ENCODE measurements around the gene GOLGA6L4. TPM values are rescaled to one million over a fixed set of nuclear protein-coding genes. Genes with fewer than 3 reads are reported as not detected.
"Not testable (repeated sequence)": the region's sequence is repeated elsewhere in the genome, so short reads cannot be mapped to it uniquely, and the experiment has no call there.

GOLGA6L4 gene, protein sequence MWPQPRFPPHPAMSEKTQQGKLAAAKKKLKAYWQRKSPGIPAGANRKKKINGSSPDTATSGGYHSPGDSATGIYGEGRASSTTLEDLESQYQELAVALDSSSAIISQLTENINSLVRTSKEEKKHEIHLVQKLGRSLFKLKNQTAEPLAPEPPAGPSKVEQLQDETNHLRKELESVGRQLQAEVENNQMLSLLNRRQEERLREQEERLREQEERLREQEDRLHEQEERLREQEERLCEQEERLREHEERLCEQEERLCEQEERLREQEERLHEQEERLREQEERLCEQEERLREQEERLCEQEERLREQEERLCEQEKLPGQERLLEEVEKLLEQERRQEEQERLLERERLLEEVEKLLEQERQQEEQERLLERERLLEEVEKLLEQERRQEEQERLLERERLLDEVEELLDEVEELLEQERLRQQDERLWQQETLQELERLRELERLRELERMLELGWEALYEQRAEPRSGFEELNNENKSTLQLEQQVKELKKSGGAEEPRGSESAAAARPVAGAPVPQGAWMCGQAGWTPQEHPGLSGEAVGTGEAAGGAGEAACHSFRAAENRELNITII
- 1 to 10 TPM in 1 of 2 experiments, under 1 TPM in 1; 0.92 to 1.6 TPM for total RNA-seq

DNA sequence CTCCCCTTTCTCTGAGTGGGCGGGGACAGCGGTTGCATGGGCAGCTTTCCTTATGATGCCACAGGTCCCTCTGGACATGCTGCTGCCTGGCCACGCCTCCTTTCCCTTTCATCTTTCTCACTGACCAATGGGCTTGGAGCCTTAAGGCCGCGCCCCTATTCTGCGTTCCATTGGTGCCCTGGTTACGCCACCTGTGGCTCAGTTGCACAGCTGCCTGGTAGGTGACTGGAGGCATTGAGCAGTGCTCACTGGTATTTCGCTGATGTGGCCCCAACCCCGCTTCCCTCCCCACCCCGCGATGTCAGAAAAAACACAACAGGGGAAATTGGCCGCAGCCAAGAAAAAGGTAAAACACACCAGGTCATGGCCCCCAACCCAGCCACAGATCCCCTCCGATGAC is at the start of gene GOLGA6L4:
Gene GOLGA6L4 (plus strand): TSS at position 201 of the 400 bp plus-strand sequence. CDS start 62 bp downstream, at position 263.
- H3K4me1 Mint-ChIP-seq (ENCODE audit: low read depth); H3K9me3 Mint-ChIP-seq; DNase-seq; intact Hi-C loops (cut with micrococcal nuclease); H3K27ac Mint-ChIP-seq; H3K4me3 Mint-ChIP-seq; POLR2A ChIA-PET; H3K27me3 Mint-ChIP-seq; CTCF ChIA-PET; H3K36me3 Mint-ChIP-seq: not testable (repeated sequence)

DNA sequence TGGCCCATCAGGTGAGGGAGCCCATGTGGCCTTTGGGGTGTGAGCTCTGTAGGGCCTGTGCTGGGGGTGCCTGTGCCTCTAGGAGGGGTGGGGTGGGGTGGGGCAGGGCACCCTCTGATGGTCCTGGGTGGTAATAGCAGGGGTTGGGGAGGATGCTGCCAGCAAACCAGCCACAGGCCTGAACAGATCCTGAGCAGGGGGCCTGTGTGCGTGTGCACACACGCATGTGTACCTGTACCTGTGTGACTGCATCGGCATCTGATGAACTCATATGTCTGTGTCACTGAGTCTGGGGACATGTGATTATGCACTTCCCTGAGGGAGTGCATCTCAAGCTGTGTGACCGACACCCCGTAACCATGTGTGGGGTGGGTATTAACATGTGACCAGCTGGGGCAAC is 42.6 kb upstream of the GOLGA6L4 start:
- H3K4me3 Mint-ChIP-seq; H3K4me1 Mint-ChIP-seq (ENCODE audit: low read depth); H3K27me3 Mint-ChIP-seq; H3K9me3 Mint-ChIP-seq; POLR2A ChIA-PET; DNase-seq; intact Hi-C loops (cut with micrococcal nuclease); CTCF ChIA-PET; H3K27ac Mint-ChIP-seq; H3K36me3 Mint-ChIP-seq: not testable (repeated sequence)

DNA sequence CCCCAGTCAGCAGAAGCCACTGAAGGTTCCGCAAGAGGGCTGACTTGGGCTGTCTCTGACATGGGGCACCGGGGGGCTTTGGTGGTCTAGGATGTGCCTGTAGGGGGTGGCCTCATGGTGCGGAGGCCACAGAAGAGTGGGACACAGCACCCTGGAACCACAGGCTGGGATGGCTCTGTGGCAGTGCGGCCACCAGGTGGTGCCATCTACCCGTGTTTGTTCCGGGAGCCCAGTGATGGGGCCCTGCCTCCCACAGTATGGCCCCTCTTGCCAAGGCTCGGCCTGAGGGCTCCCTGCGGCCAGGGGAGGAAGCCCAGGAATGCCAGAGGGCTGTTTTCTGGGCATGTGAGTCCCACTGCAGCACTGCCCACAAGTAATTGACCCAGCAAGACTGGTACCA is 40.0 kb upstream of the GOLGA6L4 start:
- POLR2A ChIA-PET; H3K4me1 Mint-ChIP-seq (ENCODE audit: low read depth); H3K36me3 Mint-ChIP-seq; H3K9me3 Mint-ChIP-seq; intact Hi-C loops (cut with micrococcal nuclease); H3K27me3 Mint-ChIP-seq; CTCF ChIA-PET; H3K4me3 Mint-ChIP-seq; DNase-seq; H3K27ac Mint-ChIP-seq: not testable (repeated sequence)

DNA sequence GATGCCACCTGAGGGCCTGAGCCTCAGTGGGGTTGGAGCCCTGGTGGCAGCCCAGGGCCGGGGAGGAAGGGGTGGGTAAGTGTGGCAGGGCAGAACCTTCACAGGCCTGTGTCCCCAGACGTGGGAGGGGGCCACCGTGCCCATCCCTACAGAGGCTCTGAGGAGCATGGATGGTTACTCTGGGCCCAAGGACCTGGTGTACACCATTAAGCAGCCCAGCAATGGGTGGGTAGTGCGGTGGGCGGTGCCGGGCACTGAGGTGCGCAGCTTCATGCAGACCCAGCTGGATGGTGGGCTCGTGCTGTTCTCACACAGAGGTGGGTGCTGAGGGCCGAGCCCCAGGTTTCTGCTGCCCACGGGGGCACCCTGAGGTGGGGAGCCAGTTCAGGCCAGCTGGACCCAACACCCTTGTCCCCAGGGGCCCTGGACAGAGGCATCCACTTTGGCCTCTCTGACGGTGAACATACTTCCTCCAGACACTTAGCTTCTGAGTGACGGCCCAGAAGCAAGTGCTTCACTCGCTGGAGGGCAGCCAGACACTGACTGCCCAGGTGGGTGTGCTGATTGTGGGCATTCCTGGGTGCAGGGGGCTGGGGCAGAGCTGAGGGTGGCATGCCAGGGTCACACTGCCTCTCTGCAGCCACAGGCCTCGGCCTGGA is 38.9 kb upstream of the GOLGA6L4 start:
- CTCF ChIA-PET; DNase-seq; H3K27me3 Mint-ChIP-seq; H3K36me3 Mint-ChIP-seq; H3K4me1 Mint-ChIP-seq (ENCODE audit: low read depth); H3K27ac Mint-ChIP-seq; intact Hi-C loops (cut with micrococcal nuclease); POLR2A ChIA-PET; H3K4me3 Mint-ChIP-seq; H3K9me3 Mint-ChIP-seq: not testable (repeated sequence)

DNA sequence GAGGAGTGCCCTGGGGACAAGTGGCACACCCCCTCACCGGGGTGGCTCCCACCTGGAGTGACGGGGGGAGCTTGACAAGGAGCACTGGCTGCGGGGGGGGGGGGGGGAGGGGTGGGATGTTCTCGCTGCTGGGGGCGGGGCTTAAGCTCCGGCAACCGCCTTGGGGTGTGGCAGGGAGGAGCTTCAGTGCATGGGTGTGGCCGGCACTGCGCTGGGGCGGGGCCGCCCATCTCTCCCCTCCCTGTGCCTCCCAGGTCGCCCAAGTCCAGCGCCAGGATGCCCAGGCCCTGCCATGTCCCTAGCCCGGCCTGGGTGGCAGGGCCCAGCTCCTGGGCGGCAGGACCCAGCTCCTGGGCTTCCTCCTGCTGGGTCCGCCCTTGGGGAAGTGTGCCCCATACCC is 35.7 kb upstream of the GOLGA6L4 start:
- H3K4me1 Mint-ChIP-seq (ENCODE audit: low read depth); H3K27ac Mint-ChIP-seq; POLR2A ChIA-PET; CTCF ChIA-PET; intact Hi-C loops (cut with micrococcal nuclease); H3K27me3 Mint-ChIP-seq; H3K36me3 Mint-ChIP-seq; H3K9me3 Mint-ChIP-seq; H3K4me3 Mint-ChIP-seq: not testable (repeated sequence)
- peak; percentile 5 for DNase-seq

DNA sequence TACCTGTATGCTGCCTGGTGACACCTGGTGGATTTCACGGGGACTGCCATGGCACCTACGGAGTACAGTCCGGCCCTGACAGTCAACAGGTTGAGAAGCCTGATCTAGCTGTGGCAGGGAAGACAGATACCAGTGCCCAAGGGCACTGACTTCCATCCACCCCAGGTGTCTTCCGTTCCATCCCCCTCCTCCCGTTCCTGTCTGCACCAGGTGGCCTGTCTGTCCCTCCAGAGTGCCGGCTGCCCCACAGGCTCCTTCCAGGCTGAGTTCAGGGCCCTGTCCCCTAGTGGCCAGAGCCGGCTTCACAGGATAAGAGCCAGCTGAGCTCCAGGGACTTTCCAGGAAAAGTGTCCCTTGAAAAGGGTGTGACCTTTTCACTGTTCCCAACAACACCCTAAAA is 10.9 kb downstream of the GOLGA6L4 start:
- H3K9me3 Mint-ChIP-seq, H3K4me3 Mint-ChIP-seq: not testable (repeated sequence)

More for the DNA sequence above, 10.9 kb downstream of the GOLGA6L4 start:
- H3K36me3 Mint-ChIP-seq; H3K4me1 Mint-ChIP-seq (ENCODE audit: low read depth); H3K27me3 Mint-ChIP-seq; POLR2A ChIA-PET; H3K27ac Mint-ChIP-seq; CTCF ChIA-PET; intact Hi-C loops (cut with micrococcal nuclease): not testable (repeated sequence)
- DNase-seq, result peak; percentile 14
